Measurements from ENCODE around the gene UGT1A7.

UGT1A7 gene

GRCh38 chr2:233801357-233802131 lies 119.8 kb downstream of the UGT1A7 start:
- DNase-seq, result peak; percentile 22

DNA sequence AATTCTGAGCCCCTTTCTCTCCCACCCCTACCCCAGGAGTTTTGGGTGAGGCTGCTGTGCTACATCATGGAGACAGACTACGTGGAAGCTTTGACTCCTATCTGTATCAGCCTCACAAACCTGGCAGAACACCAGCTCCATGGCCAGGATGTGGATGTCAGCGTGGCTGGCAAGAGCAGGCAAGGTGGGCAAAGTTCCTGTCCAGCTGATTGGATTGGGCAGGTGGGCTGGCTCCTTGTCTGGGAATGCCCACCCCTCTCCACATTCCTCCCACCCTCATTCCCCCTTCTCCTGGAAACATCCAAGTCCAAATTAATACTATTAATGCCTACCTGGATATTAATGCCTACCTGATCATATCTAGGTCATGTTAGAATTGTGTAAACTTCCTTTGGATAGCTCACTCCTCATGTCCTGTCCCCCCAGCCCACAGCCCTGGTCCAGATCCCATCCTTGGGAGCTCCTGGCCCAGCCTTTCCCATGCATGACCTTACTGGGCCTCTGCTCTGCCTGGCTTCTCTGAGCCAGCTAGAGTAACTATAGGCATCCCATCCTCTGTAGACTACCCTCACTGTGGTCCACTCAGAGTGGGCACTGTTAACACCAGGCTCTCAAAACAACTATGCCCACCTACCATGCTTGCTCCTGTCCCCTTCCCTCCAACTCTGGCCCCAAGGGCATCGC lies 120.6 kb downstream of the UGT1A7 start:
- DNase-seq, result no peak

GRCh38 chr2:233803292-233803911 lies 121.7 kb downstream of the UGT1A7 start:
- DNase-seq, result no peak

DNA sequence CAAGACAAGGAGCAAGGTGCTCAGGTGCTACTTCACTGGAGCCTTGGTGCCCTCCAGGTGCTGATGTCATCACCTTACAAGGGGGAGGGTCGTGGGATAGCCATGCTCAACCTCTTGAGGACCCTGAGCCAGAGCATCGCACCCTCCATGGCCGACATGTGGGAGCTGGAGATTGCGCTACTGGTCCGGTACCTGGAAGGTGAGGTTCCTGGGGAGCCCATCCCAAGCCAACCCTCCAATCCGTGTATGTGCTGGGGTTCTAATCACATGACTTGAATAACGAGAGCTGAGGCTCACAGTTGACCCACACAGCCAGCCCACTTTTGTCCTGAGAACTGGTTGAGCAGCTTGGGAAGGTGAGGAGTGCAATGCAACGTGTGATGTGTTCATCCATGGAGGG lies 122.3 kb downstream of the UGT1A7 start:
- no peak for DNase-seq

DNA sequence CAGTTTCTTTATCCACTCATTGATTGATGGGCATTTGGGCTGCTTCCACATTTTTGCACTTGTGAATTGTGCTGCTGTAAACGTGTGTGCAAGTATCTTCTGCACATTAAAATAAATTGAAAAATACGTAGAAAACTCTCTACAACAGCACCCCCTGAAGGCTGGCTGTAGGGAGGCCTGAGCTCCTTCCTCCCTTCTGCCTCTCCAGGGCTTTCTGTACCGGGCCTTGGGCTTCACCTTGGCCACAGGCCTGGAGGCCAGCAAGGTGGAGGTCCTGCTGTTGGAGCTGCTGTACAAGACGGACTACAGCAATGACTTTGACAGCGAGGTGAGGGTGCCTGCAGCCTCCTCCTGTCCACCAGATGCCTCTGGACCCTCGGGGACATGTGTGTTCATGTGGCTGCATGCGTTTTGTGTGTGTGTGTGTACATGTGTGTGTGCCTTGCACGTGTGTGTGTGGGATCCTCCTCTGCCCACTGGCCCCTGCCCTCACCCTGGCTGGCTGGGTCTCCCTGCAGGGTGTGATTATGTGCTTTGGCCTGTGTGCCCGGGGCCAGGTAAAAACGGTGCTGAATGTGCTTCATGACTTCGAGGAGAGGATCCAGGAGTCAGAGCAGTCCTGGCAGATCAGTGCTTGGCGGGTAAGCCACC lies 125.6 kb downstream of the UGT1A7 start:
- no peak for DNase-seq

DNA sequence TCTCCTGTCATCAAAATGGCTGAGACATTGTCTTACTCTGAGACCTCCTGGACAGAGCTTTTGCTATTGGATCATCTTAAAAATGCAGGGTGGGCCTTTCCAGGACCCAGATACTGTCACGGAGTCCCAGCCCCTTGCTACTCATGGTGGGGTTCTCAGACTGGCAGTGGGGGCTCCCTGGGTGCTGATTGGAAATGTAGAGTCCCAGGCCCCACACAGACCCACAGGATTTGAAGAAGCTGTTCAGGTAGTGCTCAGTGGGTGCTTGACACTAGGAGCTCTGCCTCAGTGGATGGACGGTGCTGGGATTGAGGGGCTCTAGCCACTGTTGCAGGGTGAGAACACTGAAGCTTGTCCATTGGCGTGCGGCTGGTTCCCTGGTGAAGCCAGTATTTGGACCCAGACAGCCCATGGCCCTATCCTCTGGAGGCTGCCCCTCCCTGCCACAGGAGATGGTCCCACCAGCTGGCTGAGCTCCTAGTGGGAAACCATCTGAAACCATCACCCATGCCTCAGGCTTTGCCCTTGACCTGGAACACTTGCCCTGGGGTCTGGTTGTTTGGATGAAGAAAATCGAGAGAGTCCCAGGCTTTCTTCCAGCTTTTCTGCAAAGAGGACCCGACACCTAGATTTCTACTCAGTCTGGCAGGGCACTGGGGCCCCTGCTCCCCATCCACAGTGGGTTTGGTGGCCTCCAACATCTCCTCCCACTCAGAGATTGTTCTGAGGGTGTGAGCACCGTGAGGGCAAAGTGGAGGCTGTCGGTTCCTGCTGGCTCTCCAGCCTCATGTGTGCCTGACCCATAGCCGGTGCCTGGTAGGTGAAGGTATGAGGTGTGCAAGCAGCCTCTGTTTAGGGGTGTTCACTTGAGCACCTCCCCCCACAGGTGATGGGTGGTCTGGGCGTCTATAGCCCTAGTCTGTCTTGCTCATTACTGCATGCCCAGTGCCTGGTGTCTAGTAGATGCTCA lies 126.5 kb downstream of the UGT1A7 start:
- DNase-seq, result no peak

DNA sequence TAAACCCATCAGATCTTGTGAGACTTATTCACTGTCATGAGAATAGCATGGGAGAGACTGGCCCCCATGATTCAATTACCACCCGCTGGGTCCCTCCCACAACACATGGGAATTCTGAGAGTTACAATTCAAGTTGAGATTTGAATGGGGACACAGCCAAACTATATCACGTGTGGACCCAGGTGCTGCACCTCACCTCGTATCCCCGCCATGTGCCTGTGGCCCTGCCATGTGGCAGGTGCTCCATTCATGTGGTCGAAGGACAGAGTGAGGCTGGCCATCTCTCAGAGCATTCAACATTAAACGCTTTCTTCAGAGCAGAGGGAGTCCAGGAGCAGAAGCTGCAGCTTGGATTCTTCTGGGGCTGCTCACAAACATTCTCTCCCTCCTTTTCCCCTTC lies 128.7 kb downstream of the UGT1A7 start:
- DNase-seq, result no peak

DNA sequence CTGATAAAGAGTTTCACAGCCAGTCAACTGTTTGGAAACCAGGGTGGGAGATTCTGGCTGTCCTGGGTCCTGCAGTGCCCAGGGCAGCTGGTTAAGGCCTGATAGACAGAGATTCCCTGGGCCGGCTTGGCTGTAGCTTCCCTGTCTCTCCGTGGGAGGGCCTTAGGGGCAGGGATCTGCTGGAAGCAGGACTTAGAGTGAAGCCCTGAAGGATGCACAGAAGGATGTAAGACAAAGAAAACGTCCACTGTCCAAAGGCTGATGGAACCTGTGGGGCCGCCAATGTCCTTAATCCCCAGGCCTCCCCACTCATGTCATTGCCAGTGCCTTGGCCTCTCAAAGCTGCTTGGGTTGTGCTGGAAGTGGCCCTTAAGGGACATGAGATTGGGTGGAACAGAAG lies 129.4 kb downstream of the UGT1A7 start:
- no peak for DNase-seq

DNA sequence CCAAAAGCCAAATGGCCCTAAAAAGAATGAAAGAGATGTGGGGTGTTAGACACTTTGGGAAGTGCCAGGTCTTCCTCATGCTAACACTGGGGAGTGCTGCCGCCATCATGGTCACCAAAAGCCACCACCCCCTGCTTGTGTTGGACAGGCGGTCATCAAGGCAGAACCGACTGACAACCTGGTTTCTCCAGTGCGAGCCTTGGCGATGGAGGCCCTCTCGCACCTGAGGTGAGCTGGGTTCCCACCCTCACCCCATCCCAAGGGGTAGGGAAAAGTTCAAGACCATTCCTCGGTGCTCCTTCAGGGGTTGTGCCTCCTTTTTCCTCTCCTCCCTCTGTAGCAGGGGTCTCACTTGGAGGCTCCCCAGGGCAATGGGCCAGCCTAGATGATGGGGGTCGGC lies 130.0 kb downstream of the UGT1A7 start:
- no peak for DNase-seq

DNA sequence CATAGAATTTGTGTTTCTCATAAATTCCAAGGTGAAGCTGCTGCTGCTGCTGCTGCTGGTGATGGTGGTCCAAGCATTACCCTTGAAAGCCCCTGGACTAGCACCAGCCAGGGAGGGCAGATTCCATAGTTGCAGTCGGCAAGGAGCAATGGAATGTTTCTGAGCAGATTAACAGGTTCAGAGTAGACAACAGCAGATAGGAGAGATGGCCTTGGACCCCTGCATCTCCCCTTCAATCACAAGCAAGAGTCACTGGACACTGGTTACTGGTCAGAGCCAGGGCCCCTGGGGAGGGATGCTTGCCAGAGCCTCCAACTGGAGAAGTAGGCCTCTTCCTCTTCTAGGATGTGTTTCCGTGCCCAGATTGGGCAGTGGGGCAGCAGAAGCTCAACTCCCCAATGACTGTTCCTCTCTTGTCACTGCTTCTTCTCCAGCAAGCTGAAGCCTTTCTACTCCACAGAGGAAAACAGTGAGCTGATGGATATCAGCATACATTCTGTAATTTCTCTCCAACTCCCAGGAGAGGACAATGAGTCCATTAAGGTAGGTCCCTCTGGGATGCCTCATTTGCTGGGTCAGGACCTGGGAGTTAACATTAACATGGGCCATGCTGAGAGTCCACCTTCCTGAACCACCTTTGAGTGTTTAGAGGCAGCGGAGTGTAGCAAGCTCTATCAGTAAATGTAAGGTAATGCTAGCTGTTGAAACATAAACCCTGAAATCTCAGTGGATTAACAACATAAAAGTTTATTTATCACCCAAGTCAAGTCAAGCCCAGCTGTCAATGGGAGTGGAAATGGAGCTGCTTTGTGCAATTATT lies 131.7 kb downstream of the UGT1A7 start:
- DNase-seq, result no peak

GRCh38 chr2:233814056-233814835 lies 132.5 kb downstream of the UGT1A7 start:
- DNase-seq, result no peak

DNA sequence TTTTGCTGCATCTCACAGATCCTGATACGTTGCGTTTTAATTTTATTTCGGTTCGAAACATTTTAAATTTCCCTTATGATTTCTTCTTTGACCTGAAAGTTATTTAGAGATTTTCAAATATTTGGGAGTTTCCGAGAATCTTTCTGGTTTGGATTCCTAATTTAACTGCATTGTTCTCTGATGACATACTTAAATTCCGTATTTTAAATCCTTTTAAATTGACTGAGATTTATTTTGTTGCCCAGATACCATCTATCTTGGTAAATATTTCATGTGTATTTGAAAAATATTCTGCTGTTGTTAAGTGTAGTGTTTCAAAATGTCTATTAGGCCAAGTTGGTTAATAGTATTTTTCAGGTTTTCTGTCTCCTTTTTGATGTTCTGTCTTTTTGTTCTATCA lies 134.2 kb downstream of the UGT1A7 start:
- DNase-seq, result no peak

DNA sequence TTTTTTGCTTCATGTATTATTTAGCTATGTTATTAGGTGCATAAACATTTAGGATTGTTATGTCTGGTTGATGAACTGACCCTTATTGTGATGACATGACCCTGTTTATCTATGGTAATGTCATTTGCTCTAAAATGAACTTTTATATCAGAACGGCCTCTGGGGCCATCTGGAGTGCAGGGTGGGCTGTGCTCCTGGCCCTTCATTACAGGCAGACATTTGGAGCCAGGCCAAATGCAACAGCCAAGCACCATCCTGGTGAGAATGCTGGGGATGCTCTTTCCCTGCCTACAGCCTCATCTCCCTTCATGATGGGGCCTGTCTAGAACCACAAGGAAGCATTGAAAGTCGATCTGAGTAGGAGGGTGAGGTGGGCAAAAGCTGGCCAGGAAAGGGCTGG lies 134.6 kb downstream of the UGT1A7 start:
- no peak for DNase-seq

- no peak for DNase-seq
Observed at GRCh38 chr2:233816771-233817170, 135.1 kb downstream of the UGT1A7 start.

GRCh38 chr2:233817361-233817911 lies 135.7 kb downstream of the UGT1A7 start:
- no peak for DNase-seq

GRCh38 chr2:233817995-233818638 lies 136.4 kb downstream of the UGT1A7 start:
- no peak for DNase-seq

- no peak for DNase-seq
Observed at GRCh38 chr2:233818639-233819621, 137.2 kb downstream of the UGT1A7 start.
